H9 (cell line): Measurements from ENCODE around the gene LCP1. TPM values are rescaled to one million over a fixed set of nuclear protein-coding genes. Genes with fewer than 3 reads are reported as not detected.

ENCODE experiments used
- DNase-seq: peaks from one replicate; pipeline ENCODE4 v3.0.0-alpha.2; 2017
- H2AFZ ChIP-seq: one replicate; pipeline ENCODE4 v1.6.1; 2013; ENCODE audit warnings: mild to moderate bottlenecking, low read length, control low read depth, moderate library complexity
- H2AK5ac ChIP-seq: 2 replicates; pipeline ENCODE4 v1.6.1; 2013; ENCODE audit warnings: low read length, control low read depth, mixed read lengths; ENCODE audit not compliant: insufficient read length
- H2BK120ac ChIP-seq: one replicate; pipeline ENCODE4 v1.6.1; 2013; ENCODE audit warnings: low read depth, mild to moderate bottlenecking, low read length, control low read depth, inconsistent platforms; ENCODE audit not compliant: poor library complexity, severe bottlenecking
- H2BK12ac ChIP-seq: 2 replicates; pipeline ENCODE4 v1.6.1; 2013; ENCODE audit warnings: low read length, control low read depth, mixed read lengths, low read depth; ENCODE audit not compliant: insufficient read length
- H2BK15ac ChIP-seq: 2 replicates; pipeline ENCODE4 v1.6.1; 2013; ENCODE audit warnings: low read depth, low read length, control low read depth
- H2BK20ac ChIP-seq: one replicate; pipeline ENCODE4 v1.6.1; 2013; ENCODE audit warnings: low read depth, mild to moderate bottlenecking, low read length, control low read depth, inconsistent platforms; ENCODE audit not compliant: poor library complexity, severe bottlenecking
- H2BK5ac ChIP-seq: 2 replicates; pipeline ENCODE4 v1.6.1; 2013; ENCODE audit warnings: low read length, control low read depth, mixed read lengths; ENCODE audit not compliant: insufficient read length
- H3K14ac ChIP-seq: 2 replicates; pipeline ENCODE4 v1.6.1; 2013; ENCODE audit warnings: low read length, control low read depth; ENCODE audit not compliant: insufficient read depth
- H3K18ac ChIP-seq: 2 replicates; pipeline ENCODE4 v1.6.1; 2013; ENCODE audit warnings: low read depth, mild to moderate bottlenecking, mixed read lengths, low read length, control low read depth; ENCODE audit not compliant: insufficient read length
- H3K23ac ChIP-seq: 2 replicates; pipeline ENCODE4 v1.6.1; 2013; ENCODE audit warnings: low read length, control low read depth, mixed read lengths, low read depth; ENCODE audit not compliant: insufficient read length
- H3K23me2 ChIP-seq: 2 replicates; pipeline ENCODE4 v1.6.1; 2013; ENCODE audit warnings: low read depth, mild to moderate bottlenecking, mixed read lengths, low read length, control low read depth; ENCODE audit not compliant: insufficient read length, poor library complexity, severe bottlenecking
- H3K27ac ChIP-seq: 2 replicates; pipeline ENCODE4 v1.5.1; 2013; ENCODE audit warnings: low read length, control low read depth, mixed read lengths, low read depth; ENCODE audit not compliant: insufficient read length
- H3K27me3 ChIP-seq: 2 replicates; pipeline ENCODE4 v1.6.1; 2013; ENCODE audit warnings: low read length, control low read depth, inconsistent platforms; ENCODE audit not compliant: insufficient read depth
- H3K4ac ChIP-seq: 2 replicates; pipeline ENCODE4 v1.6.1; 2013; ENCODE audit warnings: low read depth, mild to moderate bottlenecking, control low read depth, inconsistent platforms, low read length, moderate library complexity
- H3K4me1 ChIP-seq: 2 replicates; pipeline ENCODE4 v1.6.1; 2013; ENCODE audit warnings: low read length, control low read depth, inconsistent platforms; ENCODE audit not compliant: insufficient read depth
- H3K4me2 ChIP-seq: 2 replicates; pipeline ENCODE4 v1.6.1; 2013; ENCODE audit warnings: low read length, control low read depth, mixed read lengths; ENCODE audit not compliant: insufficient read length, insufficient read depth
- H3K56ac ChIP-seq: 2 replicates; pipeline ENCODE4 v1.6.1; 2013; ENCODE audit warnings: low read depth, mild to moderate bottlenecking, mixed read lengths, low read length, control low read depth; ENCODE audit not compliant: insufficient read length
- H3K79me1 ChIP-seq: 2 replicates; pipeline ENCODE4 v1.6.1; 2013; ENCODE audit warnings: low read depth, mild to moderate bottlenecking, moderate library complexity, low read length, control low read depth, inconsistent platforms; ENCODE audit not compliant: insufficient read depth, poor library complexity, severe bottlenecking
- H3K79me2 ChIP-seq: 2 replicates; pipeline ENCODE4 v1.6.1; 2013; ENCODE audit warnings: low read length, control low read depth, inconsistent platforms; ENCODE audit not compliant: insufficient read depth
- H3K9ac ChIP-seq: 2 replicates; pipeline ENCODE4 v1.6.1; 2013; ENCODE audit warnings: low read length, control low read depth, mixed read lengths; ENCODE audit not compliant: insufficient read length; ENCODE audit errors: extremely low read depth
- H3K9me3 ChIP-seq: one replicate; pipeline ENCODE4 v1.6.1; 2013; ENCODE audit warnings: low read depth, low read length, inconsistent platforms; ENCODE audit not compliant: control insufficient read depth
- H3T11ph ChIP-seq: one replicate; pipeline ENCODE4 v1.6.1; 2013; ENCODE audit warnings: mild to moderate bottlenecking, low read length, control low read depth, inconsistent platforms
- H4K20me1 ChIP-seq: one replicate; pipeline ENCODE4 v1.6.1; 2013; ENCODE audit not compliant: control insufficient read depth, insufficient read length, insufficient read depth
- H4K5ac ChIP-seq: 2 replicates; pipeline ENCODE4 v1.6.1; 2013; ENCODE audit warnings: low read depth, mild to moderate bottlenecking, mixed read lengths, low read length, control low read depth; ENCODE audit not compliant: insufficient read length
- H4K8ac ChIP-seq: replicated peaks from 2 replicates; pipeline ENCODE4 v1.6.1; 2013; ENCODE audit warnings: low read length, control low read depth, mixed read lengths, low read depth; ENCODE audit not compliant: insufficient read length
- H4K91ac ChIP-seq: 2 replicates; pipeline ENCODE4 v1.6.1; 2013; ENCODE audit warnings: low read depth, mild to moderate bottlenecking, moderate library complexity, mixed read lengths, low read length, control low read depth; ENCODE audit not compliant: insufficient read length
- H3K27ac Mint-ChIP-seq, 3 experiments: 2 replicates in 2 of 3; 3 replicates in 1 of 3; pipeline ENCODE4 v1.8.0; 2020 to 2021; ENCODE audit warnings: mixed read lengths in 3 of 3, mild to moderate bottlenecking in 1 of 3, moderate library complexity in 1 of 3
- H3K27me3 Mint-ChIP-seq: 2 replicates; pipeline ENCODE4 v1.8.0; 2021; ENCODE audit warnings: low read depth, mild to moderate bottlenecking, moderate library complexity, mixed read lengths
- H3K36me3 Mint-ChIP-seq, 3 experiments: 2 replicates in 2 of 3; 3 replicates in 1 of 3; pipeline ENCODE4 v1.8.0; 2020 to 2021; ENCODE audit warnings: low read depth in 3 of 3, mixed read lengths in 3 of 3; ENCODE audit not compliant: insufficient read depth in 1 of 3
- H3K4me1 Mint-ChIP-seq, 2 experiments: 2 replicates each; pipeline ENCODE4 v1.8.0; 2020; ENCODE audit warnings: mixed read lengths in 2 of 2
- H3K4me3 Mint-ChIP-seq, 2 experiments: 2 replicates in 1 of 2; 3 replicates in 1 of 2; pipeline ENCODE4 v1.8.0; 2020 to 2021; ENCODE audit warnings: mild to moderate bottlenecking in 2 of 2, mixed read lengths in 2 of 2, moderate library complexity in 1 of 2
- H3K9me3 Mint-ChIP-seq, 2 experiments: 2 replicates in 1 of 2; 3 replicates in 1 of 2; pipeline ENCODE4 v1.8.0; 2020; ENCODE audit warnings: mild to moderate bottlenecking in 2 of 2, mixed read lengths in 2 of 2, moderate library complexity in 1 of 2
- WGBS: extraction: QIAGEN DNeasy Blood & Tissue Kit; methylation state at CpG from one replicate; pipeline ENCODE4 v1.1.7; 2013; ENCODE audit warnings: missing lambda C conversion rate, low lambda C conversion rate, mixed read lengths; ENCODE audit not compliant: insufficient read length; ENCODE audit errors: extremely low coverage; 5-methylcytosine and 5-hydroxymethylcytosine counted together
- long read RNA-seq: library from polyadenylated mRNA; unstranded; transcript quantifications from one replicate; pipeline ENCODE4 v2.0.0, GENCODE V29; 2020
- total RNA-seq: library from RNA; stranded (reverse); gene quantifications from 2 replicates; pipeline ENCODE4 v1.2.1, GENCODE V29; 2021
- TF ChIP-seq, protein P1 (sequence below): fragments of 200-600 bp; sonication (generic); conservative IDR thresholded peaks from 3 replicates; pipeline ENCODE4 v1.8.0; 2021; ENCODE audit warnings: antibody characterized with exemption, mild to moderate bottlenecking

The LCP1 gene, protein sequence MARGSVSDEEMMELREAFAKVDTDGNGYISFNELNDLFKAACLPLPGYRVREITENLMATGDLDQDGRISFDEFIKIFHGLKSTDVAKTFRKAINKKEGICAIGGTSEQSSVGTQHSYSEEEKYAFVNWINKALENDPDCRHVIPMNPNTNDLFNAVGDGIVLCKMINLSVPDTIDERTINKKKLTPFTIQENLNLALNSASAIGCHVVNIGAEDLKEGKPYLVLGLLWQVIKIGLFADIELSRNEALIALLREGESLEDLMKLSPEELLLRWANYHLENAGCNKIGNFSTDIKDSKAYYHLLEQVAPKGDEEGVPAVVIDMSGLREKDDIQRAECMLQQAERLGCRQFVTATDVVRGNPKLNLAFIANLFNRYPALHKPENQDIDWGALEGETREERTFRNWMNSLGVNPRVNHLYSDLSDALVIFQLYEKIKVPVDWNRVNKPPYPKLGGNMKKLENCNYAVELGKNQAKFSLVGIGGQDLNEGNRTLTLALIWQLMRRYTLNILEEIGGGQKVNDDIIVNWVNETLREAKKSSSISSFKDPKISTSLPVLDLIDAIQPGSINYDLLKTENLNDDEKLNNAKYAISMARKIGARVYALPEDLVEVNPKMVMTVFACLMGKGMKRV
- total RNA-seq, result 0.81 and 1.1 TPM in 2 replicates
- long read RNA-seq, transcript LCP1-201 (16 exons, 3,787 nt), result major isoform, 7 of 7 reads
- long read RNA-seq, partial matches to known transcripts, result 0 of 7 reads
- long read RNA-seq, other reads (novel, unspliced or antisense), result 0 of 7 reads

DNA sequence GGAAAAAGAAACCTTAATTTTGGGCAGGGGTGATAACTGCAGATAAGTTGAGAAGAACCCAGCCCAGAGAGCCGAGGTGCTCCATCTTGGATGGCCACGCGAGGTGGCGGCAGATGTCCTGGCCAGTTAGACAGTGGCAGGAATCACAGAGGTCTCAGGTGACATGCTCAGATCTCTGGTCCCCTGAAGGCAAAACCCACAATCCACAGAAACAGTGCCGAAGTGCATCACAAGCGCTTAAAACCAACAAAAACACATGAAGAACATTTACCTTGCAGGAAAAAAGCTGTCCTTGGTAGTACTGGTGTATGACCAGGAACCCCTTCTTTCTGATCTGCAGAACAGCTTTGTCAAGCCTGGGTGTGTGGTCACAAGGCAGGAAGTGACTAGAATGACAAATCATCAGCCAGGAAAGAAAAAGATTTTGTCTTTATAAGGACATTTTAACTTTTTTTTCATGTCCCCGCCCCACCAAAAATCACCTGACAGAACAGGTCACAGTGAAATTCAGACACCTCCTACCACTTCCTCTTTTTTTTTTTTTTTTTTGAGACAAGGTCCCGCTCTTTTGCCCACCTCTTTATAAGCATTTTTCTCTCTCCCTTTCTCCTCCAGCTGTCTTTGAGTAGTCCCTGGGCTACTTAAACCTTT, at the start of gene LCP1:
Gene LCP1 (minus strand): TSS at position 338 of the 651 bp plus-strand sequence. CDS start 22,515 bp downstream, outside the sequence.
- Mint-ChIP-seq H3K27me3 (no peaks in the 10 kb centered on the region; the same call in 1 of the 2 replicates), H3K4me1 (peaks cover 2 to 10% of the 10 kb centered on the region in 2 experiments), H3K4me3 (no peak within 1 kb of the TSS), H3K9me3 (no peaks in the 10 kb centered on the region), H3K27ac (no peak within 1 kb of the TSS), H3K36me3 (no peaks in the 10 kb centered on the region)
- Histone ChIP-seq H3K18ac (no peak within 1 kb of the TSS), H4K8ac (no peak within 1 kb of the TSS), H3K14ac (no peak within 1 kb of the TSS), H2AFZ (no peak within 1 kb of the TSS), H2BK120ac (no peak within 1 kb of the TSS), H3K23me2 (no peaks in the 10 kb centered on the region), H3K9ac (no peak within 1 kb of the TSS), H3K4me1 (peaks cover 3% of the 10 kb centered on the region; the same call in 1 of the 2 replicates), H3K27me3 (no peaks in the 10 kb centered on the region), H3K27ac (no peak within 1 kb of the TSS), H2AK5ac (no peak within 1 kb of the TSS), H2BK20ac (no peak within 1 kb of the TSS), H4K91ac (no peak within 1 kb of the TSS), H2BK12ac (no peak within 1 kb of the TSS), H3K79me1 (no peaks in the 10 kb centered on the region), H3K4ac (no peak within 1 kb of the TSS), H3K9me3 (no peaks in the 10 kb centered on the region), H4K5ac (no peak within 1 kb of the TSS), H3K56ac (no peak within 1 kb of the TSS), H3K23ac (no peak within 1 kb of the TSS), H4K20me1 (no peaks in the 10 kb centered on the region), H3T11ph (no peak within 1 kb of the TSS), H3K4me2 (no peak within 1 kb of the TSS), H3K79me2 (no peaks in the 10 kb centered on the region), H2BK5ac (no peak within 1 kb of the TSS), H2BK15ac (no peak within 1 kb of the TSS)
- DNase-seq, result no peak
- WGBS, result no CpG with 5 or more reads among the region's 8 CpGs
- TF ChIP-seq, protein P1, sequence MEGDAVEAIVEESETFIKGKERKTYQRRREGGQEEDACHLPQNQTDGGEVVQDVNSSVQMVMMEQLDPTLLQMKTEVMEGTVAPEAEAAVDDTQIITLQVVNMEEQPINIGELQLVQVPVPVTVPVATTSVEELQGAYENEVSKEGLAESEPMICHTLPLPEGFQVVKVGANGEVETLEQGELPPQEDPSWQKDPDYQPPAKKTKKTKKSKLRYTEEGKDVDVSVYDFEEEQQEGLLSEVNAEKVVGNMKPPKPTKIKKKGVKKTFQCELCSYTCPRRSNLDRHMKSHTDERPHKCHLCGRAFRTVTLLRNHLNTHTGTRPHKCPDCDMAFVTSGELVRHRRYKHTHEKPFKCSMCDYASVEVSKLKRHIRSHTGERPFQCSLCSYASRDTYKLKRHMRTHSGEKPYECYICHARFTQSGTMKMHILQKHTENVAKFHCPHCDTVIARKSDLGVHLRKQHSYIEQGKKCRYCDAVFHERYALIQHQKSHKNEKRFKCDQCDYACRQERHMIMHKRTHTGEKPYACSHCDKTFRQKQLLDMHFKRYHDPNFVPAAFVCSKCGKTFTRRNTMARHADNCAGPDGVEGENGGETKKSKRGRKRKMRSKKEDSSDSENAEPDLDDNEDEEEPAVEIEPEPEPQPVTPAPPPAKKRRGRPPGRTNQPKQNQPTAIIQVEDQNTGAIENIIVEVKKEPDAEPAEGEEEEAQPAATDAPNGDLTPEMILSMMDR, result no peak
